ENCODE data around the gene NACC2.

The NACC2 gene

DNA sequence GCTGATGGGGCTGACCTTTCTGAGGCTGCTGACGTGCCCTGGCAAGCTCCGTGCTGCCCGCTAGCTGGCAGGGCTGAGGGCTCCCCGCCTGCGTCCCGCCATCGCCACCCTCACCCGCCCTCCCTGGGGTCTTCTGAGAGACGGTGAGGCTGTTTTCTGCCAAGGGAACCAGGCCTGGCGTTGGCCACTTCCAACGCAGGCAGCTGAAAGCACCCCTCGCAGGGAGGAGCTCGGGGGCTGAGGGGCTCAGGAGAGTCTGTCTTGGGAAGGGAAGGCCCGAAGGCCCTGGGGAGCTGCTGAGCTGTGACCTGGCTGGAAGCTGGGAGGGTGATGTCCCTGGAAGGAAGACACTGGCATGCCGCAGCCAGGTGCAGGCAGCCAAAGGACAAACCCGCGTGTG, 33.3 kb upstream of the NACC2 start:
- no peak for DNase-seq (ENCODE audit: low spot score)

DNA sequence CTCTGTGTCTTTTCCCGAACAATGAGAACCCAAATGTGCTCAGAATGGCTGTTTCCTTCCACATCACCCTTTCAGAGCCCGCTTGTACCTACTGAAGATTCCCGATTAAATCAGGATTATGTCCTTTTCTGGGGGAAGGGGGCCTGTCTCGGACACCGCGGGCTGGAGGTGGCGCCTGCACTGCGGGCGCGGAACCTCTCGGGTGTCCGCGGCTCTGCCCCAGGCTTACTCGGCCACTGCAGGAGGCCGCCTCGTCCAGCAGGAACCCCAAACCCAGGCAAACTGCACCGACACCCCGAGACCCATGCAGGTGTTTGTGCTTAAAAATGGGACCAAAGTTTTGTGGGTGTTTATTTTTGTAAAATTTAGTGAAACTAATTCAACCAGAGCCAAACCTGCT, 32.2 kb upstream of the NACC2 start:
- no peak for DNase-seq (ENCODE audit: low spot score)

DNA sequence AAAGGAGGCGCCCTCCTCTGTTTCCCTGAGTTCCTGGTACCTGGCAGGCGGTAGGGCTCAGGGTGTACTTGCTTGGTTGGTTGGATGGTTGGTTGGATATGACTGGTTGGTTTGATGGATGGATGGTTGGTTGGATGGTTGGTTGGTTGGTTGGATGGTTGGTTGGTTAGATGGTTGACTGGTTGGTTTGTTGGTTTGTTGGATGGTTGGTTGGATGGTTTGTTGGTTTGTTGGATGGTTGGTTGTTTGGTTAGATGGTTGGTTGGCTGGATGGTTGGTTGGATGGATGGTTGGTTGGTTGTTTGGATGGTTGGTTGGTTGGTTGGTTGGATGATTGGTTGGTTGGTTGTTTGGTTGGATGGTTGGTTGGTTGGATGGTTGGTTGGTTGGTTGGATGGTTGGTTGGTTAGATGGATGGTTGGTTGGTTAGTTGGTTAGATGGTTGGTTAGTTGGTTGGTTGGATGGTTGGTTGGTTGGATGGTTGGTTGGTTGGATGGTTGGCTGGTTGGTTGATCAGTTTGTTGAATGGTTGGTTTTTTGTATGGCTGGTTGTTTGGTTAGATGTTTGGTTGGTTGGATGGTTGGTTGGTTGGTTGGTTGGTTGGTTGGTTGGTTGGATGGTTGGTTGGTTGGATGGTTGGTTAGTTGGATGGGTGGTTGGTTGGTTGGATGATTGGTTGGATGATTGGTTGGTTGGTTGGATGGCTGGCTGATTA, 30.0 kb upstream of the NACC2 start:
- DNase-seq (ENCODE audit: low spot score), result no peak

DNA sequence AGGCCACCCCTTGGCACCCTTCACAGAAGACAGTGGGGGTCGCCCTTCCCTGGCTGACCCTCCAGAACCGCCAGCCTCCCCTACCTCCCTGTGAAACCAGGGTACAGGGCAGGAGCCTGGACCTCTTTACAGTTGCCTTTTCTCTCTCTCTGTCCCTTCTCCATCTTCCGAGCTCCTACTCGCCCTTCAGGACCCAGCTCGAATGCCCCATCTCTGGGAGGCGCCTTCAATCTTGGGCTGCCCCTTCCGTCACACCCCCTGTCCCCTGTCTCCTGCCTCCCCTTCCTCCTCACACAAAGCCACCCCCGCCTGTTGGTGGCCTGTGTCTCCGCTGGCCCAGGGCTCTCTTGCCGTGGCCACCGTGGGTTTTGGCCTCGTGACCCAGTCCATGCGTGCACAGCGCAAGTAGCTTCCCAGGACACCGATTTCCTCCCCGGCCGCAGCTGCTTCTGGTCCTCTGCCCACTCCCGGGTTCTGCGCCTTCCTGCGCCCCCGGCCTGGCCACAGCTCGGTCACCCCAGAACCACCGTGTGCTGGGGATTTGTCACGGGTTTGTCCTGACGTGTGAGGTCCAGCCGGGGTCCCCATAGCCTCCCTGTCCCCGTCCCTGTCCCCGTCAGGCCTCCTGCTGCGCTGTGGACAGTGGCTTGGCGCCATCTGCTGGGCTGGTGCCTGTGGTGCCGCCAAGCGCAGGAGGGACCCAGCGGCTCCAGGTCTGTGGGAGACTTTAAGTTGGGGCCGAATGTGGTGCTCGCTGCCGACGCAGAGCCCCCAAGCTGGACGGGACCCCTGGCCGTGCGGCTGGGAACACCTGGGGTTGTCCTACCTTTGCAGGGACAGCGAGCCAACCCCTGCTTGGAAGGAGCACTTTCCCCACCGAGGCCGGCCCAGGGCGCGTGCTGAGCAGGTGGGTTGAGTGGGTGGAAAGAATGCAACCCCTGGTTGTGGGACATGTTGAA, 27.6 kb upstream of the NACC2 start:
- DNase-seq (ENCODE audit: low spot score), result peak; percentile 83

DNA sequence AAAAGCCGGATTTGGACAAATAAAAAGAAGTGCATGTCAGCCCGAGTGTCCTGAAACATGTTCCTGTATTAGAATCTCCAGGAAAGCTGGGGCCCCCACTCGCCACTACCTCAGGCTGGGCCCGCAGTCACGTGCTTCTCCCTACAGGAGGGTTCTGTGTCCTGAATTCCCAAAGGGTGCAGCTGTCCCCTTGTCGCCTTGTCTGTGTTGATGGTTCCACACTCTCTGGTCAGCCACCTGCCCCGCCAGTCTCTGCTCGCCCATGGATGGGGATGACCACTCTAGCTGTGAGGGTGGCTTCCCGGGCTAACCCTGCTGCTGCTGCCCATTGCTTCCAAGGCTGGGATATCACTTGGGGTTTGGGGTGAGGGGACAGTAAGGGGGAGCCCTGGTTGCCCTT, 26.7 kb upstream of the NACC2 start:
- DNase-seq (ENCODE audit: low spot score), result no peak

DNA sequence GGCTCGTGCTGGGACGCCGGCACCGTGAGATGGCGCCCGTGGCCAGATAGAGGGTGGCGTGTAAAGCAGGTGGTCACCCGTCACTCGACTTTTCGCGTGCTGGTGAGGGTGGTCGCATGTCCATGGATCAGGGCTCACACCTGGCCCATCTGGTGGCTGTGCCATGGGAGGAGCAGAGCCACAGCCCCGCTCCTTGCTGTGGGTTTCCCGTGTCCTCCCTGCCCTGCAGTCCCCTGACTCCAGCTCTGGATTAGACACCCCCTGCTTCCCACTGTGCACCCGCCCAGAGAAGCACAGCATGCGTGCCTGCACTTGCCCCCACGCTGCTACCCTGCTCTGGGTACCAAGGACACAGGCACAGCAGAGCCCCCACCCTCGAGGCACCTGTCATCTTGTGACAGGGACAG, 25.4 kb upstream of the NACC2 start:
- DNase-seq (ENCODE audit: low spot score), result no peak

DNA sequence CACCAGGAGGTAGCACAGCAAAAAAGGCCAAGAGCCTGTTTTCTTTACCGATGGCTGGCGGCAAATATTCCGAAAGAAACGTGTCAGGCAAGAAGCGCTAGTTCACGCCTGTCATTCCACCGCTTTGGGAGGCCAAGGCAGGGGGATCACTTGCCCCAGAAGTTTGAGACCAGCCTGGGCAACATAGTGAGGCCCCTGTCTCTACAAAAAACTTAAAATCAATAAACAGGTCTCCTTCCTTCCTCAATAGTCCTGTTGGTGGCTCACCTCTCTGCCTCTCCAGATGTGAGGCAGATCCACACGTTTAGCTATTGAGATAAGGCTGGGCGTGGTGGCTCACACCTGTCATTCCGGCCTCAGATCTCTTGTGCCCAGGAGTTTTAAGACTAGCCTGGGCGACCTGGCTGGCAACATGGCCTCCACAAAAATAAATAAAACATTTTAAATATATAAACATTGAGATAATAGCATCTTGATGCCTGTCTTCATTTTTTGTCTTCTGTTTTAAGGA, 24.8 kb upstream of the NACC2 start:
- DNase-seq (ENCODE audit: low spot score), result no peak

DNA sequence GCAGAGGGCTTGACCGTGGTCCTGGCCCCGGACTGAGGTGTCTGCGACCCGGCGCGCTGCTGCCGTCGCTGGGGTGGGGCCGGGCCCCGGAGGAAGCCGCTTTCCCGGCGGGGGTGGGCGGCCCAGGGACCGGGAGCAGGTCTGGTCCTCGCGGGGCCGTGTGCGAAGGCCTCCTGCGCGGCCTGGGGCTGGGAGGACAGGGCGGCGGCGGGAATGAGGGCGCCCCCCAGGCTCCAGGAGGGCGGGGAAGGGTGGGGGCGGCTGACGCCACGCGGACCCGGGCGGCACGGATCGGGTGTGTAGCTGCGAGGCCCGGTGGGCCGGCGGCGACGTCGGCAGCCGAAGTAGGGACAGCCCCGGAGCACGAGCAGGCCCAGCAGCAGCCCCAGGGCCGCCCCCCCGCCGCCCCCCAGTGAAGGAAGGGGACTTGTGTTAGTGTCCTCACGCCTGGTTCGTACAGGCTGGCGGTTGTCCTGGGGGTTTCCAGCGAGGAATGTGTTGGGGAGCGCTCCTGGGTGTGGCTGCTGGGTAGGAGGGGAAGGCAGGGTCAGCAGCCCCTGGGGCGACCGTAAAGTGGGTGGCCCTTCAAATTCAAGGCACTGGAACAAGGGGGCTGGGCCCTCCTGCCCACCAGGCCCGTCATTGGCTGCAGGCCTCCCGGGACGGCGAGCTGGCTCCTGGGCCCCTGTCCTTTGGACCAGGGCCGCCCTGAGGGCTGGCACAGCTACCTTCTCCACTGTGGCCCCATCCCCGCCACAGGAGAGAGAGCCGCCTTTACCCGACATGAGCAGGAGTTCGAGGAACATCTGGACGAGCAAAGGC, 24.2 kb upstream of the NACC2 start:
- peak; percentile 52 for DNase-seq (ENCODE audit: low spot score)

DNA sequence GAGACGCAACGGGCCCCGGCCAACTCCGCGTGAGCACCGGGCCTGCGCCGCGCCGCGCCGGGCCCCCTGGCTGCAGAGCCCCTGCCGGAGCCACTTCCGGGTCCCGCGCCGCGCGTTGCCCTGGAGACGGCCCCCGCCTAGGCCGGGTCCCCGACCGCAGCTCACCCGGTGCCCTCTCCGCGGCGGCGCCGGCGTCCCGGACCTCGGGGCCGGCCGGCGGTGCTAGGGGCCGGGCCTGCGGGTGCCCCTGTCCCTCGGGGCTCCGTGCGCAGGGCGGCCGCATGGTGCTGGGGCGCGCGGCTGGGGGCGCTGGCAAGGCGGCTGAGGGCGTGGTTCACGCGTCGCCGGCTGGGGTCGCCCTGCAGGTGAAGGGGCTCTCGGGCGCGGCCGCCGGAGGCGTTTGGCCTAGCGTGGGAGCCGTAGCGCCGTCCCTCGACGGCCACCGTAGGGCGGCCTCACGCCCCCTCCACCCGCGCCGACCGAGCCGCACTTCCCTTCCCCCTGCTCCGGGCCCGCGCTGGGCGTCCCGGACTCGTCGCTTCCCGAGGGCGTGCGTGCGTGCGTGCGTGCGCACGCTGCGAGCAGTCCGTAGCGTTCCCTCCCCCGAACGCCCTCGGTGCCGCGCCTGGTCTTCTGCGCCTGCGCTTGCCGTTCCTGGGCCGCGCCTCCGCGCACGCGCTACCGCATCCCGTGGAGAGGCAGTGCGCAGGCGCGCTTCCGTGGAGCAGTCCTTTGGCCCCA, 23.4 kb upstream of the NACC2 start, which contains the start of gene TMEM250:
TMEM250 (minus strand) TSS at position 556 of the 741 bp plus-strand sequence. CDS start 1,975 bp downstream, outside the sequence.
- peak; percentile 100 for DNase-seq (ENCODE audit: low spot score)

DNA sequence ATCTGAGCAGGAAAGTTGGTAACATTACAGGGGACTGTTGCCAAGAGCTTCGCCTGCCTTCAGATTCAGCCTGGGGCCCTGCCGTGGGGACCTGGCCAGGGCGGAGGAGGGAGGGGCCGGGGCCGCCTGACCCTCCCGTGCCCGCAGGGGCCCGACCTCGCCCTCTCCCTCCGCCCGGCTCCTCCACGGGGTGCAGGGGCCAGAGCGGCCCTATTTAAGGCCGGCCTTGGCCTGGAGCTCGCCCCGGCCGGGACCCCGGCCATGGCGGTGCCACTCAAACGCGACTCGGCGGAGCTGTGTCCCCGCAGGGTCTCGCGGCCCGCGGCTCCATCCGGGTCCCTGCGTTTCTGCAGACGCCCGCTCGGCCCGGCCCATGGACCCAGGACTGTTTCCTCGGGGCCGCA, 22.8 kb upstream of the NACC2 start:
- DNase-seq (ENCODE audit: low spot score), result no peak

DNA sequence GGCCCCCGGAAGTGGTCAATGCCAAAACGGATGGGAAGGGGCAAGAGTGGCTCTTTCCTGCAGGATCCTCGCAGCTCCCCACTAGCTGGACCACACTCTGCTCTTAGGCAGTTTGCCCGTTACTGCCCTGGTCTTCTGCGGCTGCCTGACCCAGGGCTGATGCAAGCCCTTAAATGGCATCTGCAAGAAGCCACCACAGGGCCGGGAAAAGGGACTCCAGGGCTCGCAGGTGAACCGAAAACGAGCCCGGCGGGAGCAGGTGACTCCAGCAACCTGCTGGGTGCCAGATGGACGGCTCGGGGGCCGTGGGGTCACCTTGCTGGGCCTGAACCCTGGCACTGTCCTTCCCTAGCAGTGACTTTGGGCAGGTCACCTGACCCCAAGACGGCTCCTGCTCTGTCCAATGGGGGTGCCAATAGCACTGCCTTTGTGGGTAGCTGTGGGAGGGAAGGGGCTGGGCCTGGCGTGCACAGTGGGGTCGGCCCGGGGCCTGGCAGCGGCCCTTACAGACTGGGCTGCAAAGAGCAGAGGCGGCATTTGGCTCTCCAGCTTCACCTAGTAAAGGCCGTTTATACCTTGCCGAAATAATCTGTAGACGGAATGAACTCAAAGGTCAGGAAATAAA, 22.3 kb upstream of the NACC2 start:
- DNase-seq (ENCODE audit: low spot score), result no peak

DNA sequence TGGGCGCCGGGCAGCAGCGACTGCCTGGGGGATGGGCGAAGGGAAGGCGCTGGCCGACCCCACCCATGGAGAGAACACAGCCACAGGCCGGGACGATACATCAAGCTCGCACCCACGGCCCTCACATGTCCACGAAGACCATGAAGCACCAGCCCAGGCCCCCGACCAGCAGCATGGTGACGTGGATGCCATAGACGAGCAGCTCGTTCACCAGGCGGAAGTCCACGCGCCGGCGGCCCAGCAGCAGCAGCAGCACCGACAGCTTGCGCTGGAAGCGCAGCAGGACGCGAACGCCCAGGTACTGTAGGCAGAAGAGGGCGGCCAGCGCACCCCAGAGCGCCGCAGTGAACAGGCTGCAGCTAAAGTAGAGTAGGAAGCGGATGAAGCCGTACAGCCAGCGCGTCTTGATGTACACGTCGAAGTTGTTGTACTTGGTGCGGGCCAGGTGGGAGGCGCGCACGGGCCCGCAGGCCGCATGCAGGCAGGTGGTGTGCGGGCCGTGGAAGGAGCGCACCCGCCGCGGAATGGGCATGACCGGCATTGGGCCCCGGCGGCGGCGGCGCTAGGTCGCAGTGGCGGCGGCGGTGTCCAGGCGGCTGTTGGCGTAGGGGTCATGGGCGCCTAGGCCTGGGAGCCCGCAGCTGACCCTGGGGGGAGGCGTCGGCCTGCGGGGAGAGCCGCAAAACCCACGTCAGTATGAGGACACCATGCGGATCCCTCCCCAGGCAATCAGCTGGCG, 21.4 kb upstream of the NACC2 start:
- DNase-seq (ENCODE audit: low spot score), result no peak

DNA sequence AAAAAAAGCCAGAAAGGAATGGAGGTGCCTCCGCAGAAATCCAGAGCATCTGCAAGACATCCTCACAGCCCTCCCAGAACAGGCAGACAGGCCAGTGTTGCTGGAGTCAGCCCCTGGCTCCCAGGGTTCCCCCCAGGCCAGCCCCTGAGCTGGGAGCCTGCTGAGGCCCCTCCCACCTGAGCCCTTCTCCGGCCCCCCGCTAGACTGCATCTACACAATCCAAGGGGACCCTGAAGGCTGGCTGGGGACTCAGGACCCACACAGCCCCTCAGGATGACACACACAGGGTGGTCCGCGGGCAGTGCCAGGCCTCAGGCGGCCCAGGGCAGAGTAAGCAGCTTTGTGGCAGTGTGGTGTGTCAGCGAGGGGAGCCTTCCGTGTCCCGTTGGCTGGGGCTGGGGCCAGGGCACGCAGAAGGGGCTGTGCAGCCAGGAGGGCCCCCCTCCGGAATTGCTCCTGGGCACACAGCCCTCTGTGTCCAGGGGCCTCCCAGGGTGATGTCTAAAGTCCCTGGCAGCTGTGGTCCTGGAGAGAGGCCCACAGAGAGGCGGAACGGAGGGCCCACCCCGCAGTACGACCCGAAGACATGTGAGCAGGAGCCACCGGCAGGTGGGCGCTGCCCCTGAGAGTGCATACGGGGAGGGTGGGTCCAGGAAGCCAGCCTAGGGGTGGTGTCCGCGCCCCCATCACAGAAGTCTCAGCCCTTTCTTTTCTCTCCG, 20.7 kb upstream of the NACC2 start:
- no peak for DNase-seq (ENCODE audit: low spot score)

DNA sequence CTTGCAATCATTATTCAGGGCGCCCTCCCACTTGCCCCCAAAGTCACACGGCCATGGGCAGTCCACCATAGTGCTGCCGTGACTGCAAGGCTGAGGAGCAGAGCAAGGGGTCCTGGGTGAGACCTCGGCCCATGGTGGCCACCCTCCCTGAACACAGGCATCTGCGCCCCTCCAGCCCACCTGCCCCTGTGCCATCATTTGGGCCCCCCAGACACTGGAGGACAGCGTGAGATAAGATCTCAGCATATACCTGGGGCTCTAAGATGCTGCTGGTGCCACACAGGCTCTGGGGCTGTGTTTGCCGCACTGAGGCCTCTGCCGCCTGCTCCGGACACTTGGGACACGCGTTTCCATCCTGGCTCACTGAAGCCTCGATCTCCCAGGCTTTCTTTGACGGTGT, 20.1 kb upstream of the NACC2 start:
- no peak for DNase-seq (ENCODE audit: low spot score)

DNA sequence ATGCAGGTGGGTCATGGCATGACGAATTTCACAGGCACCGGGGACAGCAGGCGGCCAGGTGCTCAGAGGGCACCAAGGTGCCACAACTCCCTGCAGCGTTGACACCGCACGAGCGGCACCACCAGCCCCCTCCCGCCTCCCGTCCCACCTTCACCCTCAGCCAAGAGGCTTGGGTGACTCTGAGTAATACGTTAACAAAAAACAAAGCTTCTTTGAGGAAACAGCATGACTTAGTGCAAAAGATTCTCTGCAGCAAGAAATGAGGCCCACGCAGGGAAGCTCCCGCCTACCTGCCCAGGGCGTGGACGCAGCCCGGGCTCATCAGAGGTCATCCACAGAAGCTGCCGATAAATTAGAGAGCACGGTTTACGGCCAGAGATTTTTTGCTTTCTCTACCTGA, 19.5 kb upstream of the NACC2 start:
- no peak for DNase-seq (ENCODE audit: low spot score)

DNA sequence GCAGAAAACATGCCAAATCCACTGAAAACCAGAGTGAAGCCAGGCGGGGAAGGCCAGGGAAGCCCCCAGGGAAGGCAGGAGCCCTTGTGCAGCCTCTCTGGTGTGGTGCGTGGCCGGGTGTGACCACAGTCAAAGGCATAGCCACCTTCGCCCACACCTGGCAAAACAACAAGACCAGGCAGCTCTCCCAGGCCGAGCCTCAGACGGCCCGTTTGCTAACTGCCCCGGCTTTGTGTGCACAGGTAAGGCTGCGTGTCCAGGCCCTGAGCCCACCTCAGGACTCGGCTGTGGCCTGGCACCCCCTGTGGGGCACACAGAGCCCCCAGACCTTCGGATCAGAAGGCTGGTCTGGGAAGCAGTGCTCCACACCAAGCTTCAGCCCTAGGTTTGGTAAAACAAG, 17.5 kb upstream of the NACC2 start:
- no peak for DNase-seq (ENCODE audit: low spot score)

DNA sequence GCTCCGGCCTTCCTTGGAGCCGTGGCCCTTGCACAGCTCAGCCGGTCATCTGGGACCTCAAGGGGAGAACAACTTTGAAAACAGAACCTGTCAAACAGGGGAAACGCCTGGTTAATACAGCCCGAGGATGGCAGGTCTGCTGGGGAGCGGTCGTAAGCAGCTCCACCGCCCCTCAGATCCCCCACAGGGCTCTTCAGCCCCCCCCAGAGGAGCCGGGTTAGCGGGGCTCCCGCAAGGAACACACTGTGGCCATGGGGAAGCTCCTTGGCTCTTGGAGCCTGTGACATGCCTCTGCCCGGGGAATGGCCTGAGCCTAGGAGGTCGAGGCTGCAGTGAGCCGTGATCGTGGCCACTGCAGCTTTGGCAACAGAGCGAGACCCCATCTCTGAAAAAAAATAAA, 16.8 kb upstream of the NACC2 start:
- no peak for DNase-seq (ENCODE audit: low spot score)

DNA sequence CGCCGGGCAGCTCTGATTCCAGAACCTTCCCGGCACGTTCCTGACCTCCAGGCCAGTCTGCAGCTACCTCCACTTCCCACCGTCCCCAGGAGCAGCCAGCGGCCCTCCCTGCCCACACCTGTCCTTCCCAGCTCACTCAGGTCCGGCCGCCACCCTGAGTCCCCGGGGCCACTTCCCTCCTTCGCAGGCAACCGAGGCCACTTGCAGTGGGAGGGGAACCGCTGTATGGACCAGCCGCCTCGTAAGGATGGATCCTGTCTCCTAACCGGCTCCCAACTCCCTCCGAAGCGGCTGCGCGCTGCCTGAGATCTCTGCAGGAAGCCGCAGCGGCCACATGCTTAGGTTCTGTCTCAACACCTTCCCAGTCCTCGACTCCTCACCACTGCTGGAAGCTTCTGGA, 16.1 kb upstream of the NACC2 start:
- no peak for DNase-seq (ENCODE audit: low spot score)
